H9 (cell line): ENCODE data around the gene ENDOV. TPM values are rescaled to one million over a fixed set of nuclear protein-coding genes. Genes with fewer than 3 reads are reported as not detected.

Experiments used
- DNase-seq: peaks from one replicate; pipeline ENCODE4 v3.0.0-alpha.2; 2017
- H2AFZ ChIP-seq: one replicate; pipeline ENCODE4 v1.6.1; 2013; ENCODE audit warnings: mild to moderate bottlenecking, low read length, control low read depth, moderate library complexity
- H2AK5ac ChIP-seq: 2 replicates; pipeline ENCODE4 v1.6.1; 2013; ENCODE audit warnings: low read length, control low read depth, mixed read lengths; ENCODE audit not compliant: insufficient read length
- H2BK120ac ChIP-seq: one replicate; pipeline ENCODE4 v1.6.1; 2013; ENCODE audit warnings: low read depth, mild to moderate bottlenecking, low read length, control low read depth, inconsistent platforms; ENCODE audit not compliant: poor library complexity, severe bottlenecking
- H2BK12ac ChIP-seq: 2 replicates; pipeline ENCODE4 v1.6.1; 2013; ENCODE audit warnings: low read length, control low read depth, mixed read lengths, low read depth; ENCODE audit not compliant: insufficient read length
- H2BK15ac ChIP-seq: 2 replicates; pipeline ENCODE4 v1.6.1; 2013; ENCODE audit warnings: low read depth, low read length, control low read depth
- H2BK20ac ChIP-seq: one replicate; pipeline ENCODE4 v1.6.1; 2013; ENCODE audit warnings: low read depth, mild to moderate bottlenecking, low read length, control low read depth, inconsistent platforms; ENCODE audit not compliant: poor library complexity, severe bottlenecking
- H2BK5ac ChIP-seq: 2 replicates; pipeline ENCODE4 v1.6.1; 2013; ENCODE audit warnings: low read length, control low read depth, mixed read lengths; ENCODE audit not compliant: insufficient read length
- H3K14ac ChIP-seq: 2 replicates; pipeline ENCODE4 v1.6.1; 2013; ENCODE audit warnings: low read length, control low read depth; ENCODE audit not compliant: insufficient read depth
- H3K18ac ChIP-seq: 2 replicates; pipeline ENCODE4 v1.6.1; 2013; ENCODE audit warnings: low read depth, mild to moderate bottlenecking, mixed read lengths, low read length, control low read depth; ENCODE audit not compliant: insufficient read length
- H3K23ac ChIP-seq: 2 replicates; pipeline ENCODE4 v1.6.1; 2013; ENCODE audit warnings: low read length, control low read depth, mixed read lengths, low read depth; ENCODE audit not compliant: insufficient read length
- H3K23me2 ChIP-seq: 2 replicates; pipeline ENCODE4 v1.6.1; 2013; ENCODE audit warnings: low read depth, mild to moderate bottlenecking, mixed read lengths, low read length, control low read depth; ENCODE audit not compliant: insufficient read length, poor library complexity, severe bottlenecking
- H3K27ac ChIP-seq: 2 replicates; pipeline ENCODE4 v1.5.1; 2013; ENCODE audit warnings: low read length, control low read depth, mixed read lengths, low read depth; ENCODE audit not compliant: insufficient read length
- H3K27me3 ChIP-seq: 2 replicates; pipeline ENCODE4 v1.6.1; 2013; ENCODE audit warnings: low read length, control low read depth, inconsistent platforms; ENCODE audit not compliant: insufficient read depth
- H3K4ac ChIP-seq: 2 replicates; pipeline ENCODE4 v1.6.1; 2013; ENCODE audit warnings: low read depth, mild to moderate bottlenecking, control low read depth, inconsistent platforms, low read length, moderate library complexity
- H3K4me1 ChIP-seq: 2 replicates; pipeline ENCODE4 v1.6.1; 2013; ENCODE audit warnings: low read length, control low read depth, inconsistent platforms; ENCODE audit not compliant: insufficient read depth
- H3K4me2 ChIP-seq: 2 replicates; pipeline ENCODE4 v1.6.1; 2013; ENCODE audit warnings: low read length, control low read depth, mixed read lengths; ENCODE audit not compliant: insufficient read length, insufficient read depth
- H3K56ac ChIP-seq: 2 replicates; pipeline ENCODE4 v1.6.1; 2013; ENCODE audit warnings: low read depth, mild to moderate bottlenecking, mixed read lengths, low read length, control low read depth; ENCODE audit not compliant: insufficient read length
- H3K79me1 ChIP-seq: 2 replicates; pipeline ENCODE4 v1.6.1; 2013; ENCODE audit warnings: low read depth, mild to moderate bottlenecking, moderate library complexity, low read length, control low read depth, inconsistent platforms; ENCODE audit not compliant: insufficient read depth, poor library complexity, severe bottlenecking
- H3K79me2 ChIP-seq: 2 replicates; pipeline ENCODE4 v1.6.1; 2013; ENCODE audit warnings: low read length, control low read depth, inconsistent platforms; ENCODE audit not compliant: insufficient read depth
- H3K9ac ChIP-seq: 2 replicates; pipeline ENCODE4 v1.6.1; 2013; ENCODE audit warnings: low read length, control low read depth, mixed read lengths; ENCODE audit not compliant: insufficient read length; ENCODE audit errors: extremely low read depth
- H3K9me3 ChIP-seq: one replicate; pipeline ENCODE4 v1.6.1; 2013; ENCODE audit warnings: low read depth, low read length, inconsistent platforms; ENCODE audit not compliant: control insufficient read depth
- H3T11ph ChIP-seq: one replicate; pipeline ENCODE4 v1.6.1; 2013; ENCODE audit warnings: mild to moderate bottlenecking, low read length, control low read depth, inconsistent platforms
- H4K20me1 ChIP-seq: one replicate; pipeline ENCODE4 v1.6.1; 2013; ENCODE audit not compliant: control insufficient read depth, insufficient read length, insufficient read depth
- H4K5ac ChIP-seq: 2 replicates; pipeline ENCODE4 v1.6.1; 2013; ENCODE audit warnings: low read depth, mild to moderate bottlenecking, mixed read lengths, low read length, control low read depth; ENCODE audit not compliant: insufficient read length
- H4K8ac ChIP-seq: replicated peaks from 2 replicates; pipeline ENCODE4 v1.6.1; 2013; ENCODE audit warnings: low read length, control low read depth, mixed read lengths, low read depth; ENCODE audit not compliant: insufficient read length
- H4K91ac ChIP-seq: 2 replicates; pipeline ENCODE4 v1.6.1; 2013; ENCODE audit warnings: low read depth, mild to moderate bottlenecking, moderate library complexity, mixed read lengths, low read length, control low read depth; ENCODE audit not compliant: insufficient read length
- H3K27ac Mint-ChIP-seq, 3 experiments: 2 replicates in 2 of 3; 3 replicates in 1 of 3; pipeline ENCODE4 v1.8.0; 2020 to 2021; ENCODE audit warnings: mixed read lengths in 3 of 3, mild to moderate bottlenecking in 1 of 3, moderate library complexity in 1 of 3
- H3K27me3 Mint-ChIP-seq: 2 replicates; pipeline ENCODE4 v1.8.0; 2021; ENCODE audit warnings: low read depth, mild to moderate bottlenecking, moderate library complexity, mixed read lengths
- H3K36me3 Mint-ChIP-seq, 3 experiments: 2 replicates in 2 of 3; 3 replicates in 1 of 3; pipeline ENCODE4 v1.8.0; 2020 to 2021; ENCODE audit warnings: low read depth in 3 of 3, mixed read lengths in 3 of 3; ENCODE audit not compliant: insufficient read depth in 1 of 3
- H3K4me1 Mint-ChIP-seq, 2 experiments: 2 replicates each; pipeline ENCODE4 v1.8.0; 2020; ENCODE audit warnings: mixed read lengths in 2 of 2
- H3K4me3 Mint-ChIP-seq, 2 experiments: 2 replicates in 1 of 2; 3 replicates in 1 of 2; pipeline ENCODE4 v1.8.0; 2020 to 2021; ENCODE audit warnings: mild to moderate bottlenecking in 2 of 2, mixed read lengths in 2 of 2, moderate library complexity in 1 of 2
- H3K9me3 Mint-ChIP-seq, 2 experiments: 2 replicates in 1 of 2; 3 replicates in 1 of 2; pipeline ENCODE4 v1.8.0; 2020; ENCODE audit warnings: mild to moderate bottlenecking in 2 of 2, mixed read lengths in 2 of 2, moderate library complexity in 1 of 2
- CTCF ChIP-seq: fragments of 200-600 bp; sonication (generic); conservative IDR thresholded peaks from 3 replicates; pipeline ENCODE4 v1.8.0; 2021; ENCODE audit warnings: antibody characterized with exemption, mild to moderate bottlenecking
- WGBS: extraction: QIAGEN DNeasy Blood & Tissue Kit; methylation state at CpG from one replicate; pipeline ENCODE4 v1.1.7; 2013; ENCODE audit warnings: missing lambda C conversion rate, low lambda C conversion rate, mixed read lengths; ENCODE audit not compliant: insufficient read length; ENCODE audit errors: extremely low coverage; 5-methylcytosine and 5-hydroxymethylcytosine counted together
- total RNA-seq: library from RNA; stranded (reverse); gene quantifications from 2 replicates; pipeline ENCODE4 v1.2.1, GENCODE V29; 2021

ENDOV gene
- total RNA-seq, 1 experiment from 2014 or later, result 17.1 TPM

GRCh38 chr17:80452173-80452915 lies 37.4 kb downstream of the ENDOV start:
- no peak overlapping the region for H3K14ac ChIP-seq
- no peak for DNase-seq
- H3K23ac ChIP-seq, result no peak overlapping the region
- no peak overlapping the region for H3K27ac ChIP-seq
- H2BK20ac ChIP-seq, result no peak overlapping the region
- no CpG with 5 or more reads among the region's 14 CpGs for WGBS
- H3K9me3 ChIP-seq, result no peaks in the 10 kb centered on the region
- H3K79me1 ChIP-seq, result no peaks in the 10 kb centered on the region
- no peak overlapping the region for H2BK15ac ChIP-seq
- H3K79me2 ChIP-seq, result no peaks in the 10 kb centered on the region
- Mint-ChIP-seq H3K4me1 (peaks cover 13 to 24% of the 10 kb centered on the region in 2 experiments), H3K36me3 (peaks cover 0 to 2% (median 0%) of the 10 kb centered on the region in 3 experiments; a peak in 1 of 7 replicates), H3K27ac (no peak overlapping the region), H3K9me3 (no peaks in the 10 kb centered on the region), H3K27me3 (peaks cover 55% of the 10 kb centered on the region), H3K4me3 (peak overlapping the region in 1 of 2 experiments; percentile 12; a peak in 1 of 5 replicates)
- no peak overlapping the region for H2BK5ac ChIP-seq
- H4K91ac ChIP-seq, result no peak overlapping the region
- no peak for TF ChIP-seq CTCF
- H3K9ac ChIP-seq, result no peak overlapping the region
- H4K20me1 ChIP-seq, result no peaks in the 10 kb centered on the region
- H4K8ac ChIP-seq, result no peak overlapping the region
- H3K4me1 ChIP-seq, result peaks cover 2% of the 10 kb centered on the region; the same call in 1 of the 2 replicates
- H3T11ph ChIP-seq, result no peak overlapping the region
- no peak overlapping the region for H3K4ac ChIP-seq
- H3K23me2 ChIP-seq, result peaks cover 10% of the 10 kb centered on the region
- H3K4me2 ChIP-seq, result no peak overlapping the region
- no peak overlapping the region for H2AK5ac ChIP-seq
- H4K5ac ChIP-seq, result no peak overlapping the region
- no peaks in the 10 kb centered on the region for H3K27me3 ChIP-seq
- no peak overlapping the region for H3K18ac ChIP-seq
- H2BK12ac ChIP-seq, result no peak overlapping the region
- H2BK120ac ChIP-seq, result no peak overlapping the region
- H3K56ac ChIP-seq, result no peak overlapping the region
- no peak overlapping the region for H2AFZ ChIP-seq
